Measurements from ENCODE around the gene TIAM1. TPM values are rescaled to one million over a fixed set of nuclear protein-coding genes. Genes with fewer than 3 reads are reported as not detected.

The TIAM1 gene
- total RNA-seq, 1 donor from 2014 or later: 16.7 TPM

DNA sequence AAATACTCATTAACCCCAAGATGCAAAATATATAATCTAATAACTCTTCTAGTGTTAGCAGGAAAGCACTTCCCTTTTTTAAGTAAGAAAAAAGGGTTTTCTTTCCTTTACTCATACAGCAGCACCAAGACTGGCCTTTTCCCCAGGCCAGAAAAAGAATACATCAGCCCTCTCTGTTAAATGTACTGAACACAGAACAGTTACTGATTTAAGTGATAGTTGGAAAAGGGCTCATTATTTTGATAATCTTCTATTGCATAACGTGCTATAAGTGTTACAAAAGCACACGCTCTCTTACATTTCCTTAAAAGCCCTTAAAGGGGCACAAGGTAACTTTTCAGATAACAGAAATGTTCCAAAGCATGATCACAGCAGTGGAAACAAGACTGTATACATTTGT lies 142.9 kb downstream of the TIAM1 start:
- DNase-seq (ENCODE audit: extremely low spot score, unreplicated experiment): no peak
- Mint-ChIP-seq H3K27ac (ENCODE audit: unreplicated experiment) (peak overlapping the region; percentile 18), H3K4me1 (ENCODE audit: unreplicated experiment) (peaks cover 38% of the 10 kb centered on the region), H3K4me3 (ENCODE audit: unreplicated experiment) (no peak overlapping the region), H3K27me3 (ENCODE audit: unreplicated experiment) (no peaks in the 10 kb centered on the region), H3K9me3 (ENCODE audit: unreplicated experiment) (no peaks in the 10 kb centered on the region), H3K36me3 (ENCODE audit: unreplicated experiment) (peaks cover 1% of the 10 kb centered on the region)
- TF ChIP-seq, protein P1, sequence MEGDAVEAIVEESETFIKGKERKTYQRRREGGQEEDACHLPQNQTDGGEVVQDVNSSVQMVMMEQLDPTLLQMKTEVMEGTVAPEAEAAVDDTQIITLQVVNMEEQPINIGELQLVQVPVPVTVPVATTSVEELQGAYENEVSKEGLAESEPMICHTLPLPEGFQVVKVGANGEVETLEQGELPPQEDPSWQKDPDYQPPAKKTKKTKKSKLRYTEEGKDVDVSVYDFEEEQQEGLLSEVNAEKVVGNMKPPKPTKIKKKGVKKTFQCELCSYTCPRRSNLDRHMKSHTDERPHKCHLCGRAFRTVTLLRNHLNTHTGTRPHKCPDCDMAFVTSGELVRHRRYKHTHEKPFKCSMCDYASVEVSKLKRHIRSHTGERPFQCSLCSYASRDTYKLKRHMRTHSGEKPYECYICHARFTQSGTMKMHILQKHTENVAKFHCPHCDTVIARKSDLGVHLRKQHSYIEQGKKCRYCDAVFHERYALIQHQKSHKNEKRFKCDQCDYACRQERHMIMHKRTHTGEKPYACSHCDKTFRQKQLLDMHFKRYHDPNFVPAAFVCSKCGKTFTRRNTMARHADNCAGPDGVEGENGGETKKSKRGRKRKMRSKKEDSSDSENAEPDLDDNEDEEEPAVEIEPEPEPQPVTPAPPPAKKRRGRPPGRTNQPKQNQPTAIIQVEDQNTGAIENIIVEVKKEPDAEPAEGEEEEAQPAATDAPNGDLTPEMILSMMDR (IDR thresholded peaks at IDR 0.05): no peak

DNA sequence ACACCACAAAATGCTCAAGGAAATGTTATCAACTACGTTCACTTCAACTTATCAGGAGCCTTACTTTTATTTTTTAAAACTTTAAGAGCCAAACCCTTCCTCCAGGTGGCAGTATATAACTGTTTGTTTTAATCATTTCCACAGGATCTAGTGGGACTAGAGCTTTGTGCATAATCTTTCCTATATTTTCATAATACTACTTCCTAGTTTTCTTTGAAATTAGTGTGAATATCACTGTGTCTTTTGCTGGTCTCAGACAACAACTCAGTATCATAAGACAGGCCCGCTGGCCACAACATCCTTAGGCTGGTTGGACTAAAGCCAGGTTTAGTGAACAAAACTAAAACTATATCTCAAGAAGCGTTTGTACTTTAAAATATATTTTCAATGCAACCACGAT lies 145.5 kb downstream of the TIAM1 start:
- TF ChIP-seq, protein P1 (IDR thresholded peaks at IDR 0.05): peak; percentile 74
- peaks cover 27% of the 10 kb centered on the region for H3K4me1 Mint-ChIP-seq (ENCODE audit: unreplicated experiment)
- no peaks in the 10 kb centered on the region for H3K27me3 Mint-ChIP-seq (ENCODE audit: unreplicated experiment)
- no peak overlapping the region for H3K27ac Mint-ChIP-seq (ENCODE audit: unreplicated experiment)
- H3K36me3 Mint-ChIP-seq (ENCODE audit: unreplicated experiment): peaks cover 1% of the 10 kb centered on the region
- DNase-seq (ENCODE audit: extremely low spot score, unreplicated experiment): no peak
- no peaks in the 10 kb centered on the region for H3K9me3 Mint-ChIP-seq (ENCODE audit: unreplicated experiment)
- no peak overlapping the region for H3K4me3 Mint-ChIP-seq (ENCODE audit: unreplicated experiment)

DNA sequence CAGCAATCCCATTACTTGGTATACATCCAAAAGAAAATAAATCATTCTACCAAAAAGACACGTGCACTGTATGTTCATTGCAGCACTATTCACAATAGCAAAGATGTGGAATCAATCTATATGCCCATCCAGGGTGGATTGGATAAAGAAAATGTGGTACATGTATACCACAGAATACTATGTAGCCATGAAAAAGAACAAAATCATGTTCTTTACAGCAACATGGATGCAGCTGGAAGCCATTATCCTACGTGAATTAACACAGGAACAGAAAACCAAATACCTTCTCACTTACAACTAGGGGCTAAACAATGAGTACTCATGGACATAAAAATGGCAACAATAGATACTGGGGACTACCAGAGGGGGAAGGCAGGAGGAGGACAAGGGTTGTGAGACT lies 147.3 kb downstream of the TIAM1 start:
- no peak for DNase-seq (ENCODE audit: extremely low spot score, unreplicated experiment)
- TF ChIP-seq, protein P1 (IDR thresholded peaks at IDR 0.05): no peak
- Mint-ChIP-seq H3K27me3 (ENCODE audit: unreplicated experiment) (no peaks in the 10 kb centered on the region), H3K9me3 (ENCODE audit: unreplicated experiment) (no peaks in the 10 kb centered on the region), H3K36me3 (ENCODE audit: unreplicated experiment) (peaks cover 8% of the 10 kb centered on the region), H3K4me1 (ENCODE audit: unreplicated experiment) (peaks cover 13% of the 10 kb centered on the region), H3K27ac (ENCODE audit: unreplicated experiment) (no peak overlapping the region), H3K4me3 (ENCODE audit: unreplicated experiment) (no peak overlapping the region)

DNA sequence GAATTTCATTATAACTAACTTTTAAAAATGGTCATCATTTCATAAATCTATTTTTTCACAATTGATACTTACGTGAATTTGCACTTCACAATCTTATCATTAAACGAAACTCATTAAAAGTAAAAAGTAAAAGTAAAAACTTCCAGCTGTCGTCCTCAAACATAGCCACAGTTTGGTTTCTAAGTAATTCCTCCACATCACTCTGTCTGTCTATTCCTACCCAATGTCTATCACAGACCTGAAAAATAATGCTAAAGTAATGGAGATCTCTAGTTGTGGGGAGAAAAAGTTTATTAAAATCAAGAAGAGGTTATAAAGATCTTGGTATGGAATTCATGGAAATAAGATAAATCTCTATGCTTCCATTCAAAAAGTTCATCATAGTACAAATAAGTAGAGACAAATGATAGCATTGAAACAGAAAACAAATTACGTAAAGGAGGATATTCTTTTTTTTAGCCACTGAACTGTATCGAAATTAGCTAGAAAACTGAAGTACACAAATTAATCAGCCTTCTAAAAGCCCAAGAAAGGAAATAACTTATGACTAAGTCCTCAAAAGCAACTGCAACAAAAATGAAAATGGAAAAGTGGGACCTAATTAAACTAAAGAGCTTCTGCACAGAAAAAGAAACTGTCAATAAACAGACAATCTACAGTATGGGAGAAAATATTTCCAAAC lies 148.6 kb downstream of the TIAM1 start:
- DNase-seq (ENCODE audit: extremely low spot score, unreplicated experiment): no peak
- Mint-ChIP-seq H3K4me3 (ENCODE audit: unreplicated experiment) (no peak overlapping the region), H3K36me3 (ENCODE audit: unreplicated experiment) (peaks cover 11% of the 10 kb centered on the region), H3K27ac (ENCODE audit: unreplicated experiment) (no peak overlapping the region), H3K9me3 (ENCODE audit: unreplicated experiment) (no peaks in the 10 kb centered on the region), H3K4me1 (ENCODE audit: unreplicated experiment) (peaks cover 7% of the 10 kb centered on the region), H3K27me3 (ENCODE audit: unreplicated experiment) (no peaks in the 10 kb centered on the region)
- TF ChIP-seq, protein P1 (IDR thresholded peaks at IDR 0.05): no peak

DNA sequence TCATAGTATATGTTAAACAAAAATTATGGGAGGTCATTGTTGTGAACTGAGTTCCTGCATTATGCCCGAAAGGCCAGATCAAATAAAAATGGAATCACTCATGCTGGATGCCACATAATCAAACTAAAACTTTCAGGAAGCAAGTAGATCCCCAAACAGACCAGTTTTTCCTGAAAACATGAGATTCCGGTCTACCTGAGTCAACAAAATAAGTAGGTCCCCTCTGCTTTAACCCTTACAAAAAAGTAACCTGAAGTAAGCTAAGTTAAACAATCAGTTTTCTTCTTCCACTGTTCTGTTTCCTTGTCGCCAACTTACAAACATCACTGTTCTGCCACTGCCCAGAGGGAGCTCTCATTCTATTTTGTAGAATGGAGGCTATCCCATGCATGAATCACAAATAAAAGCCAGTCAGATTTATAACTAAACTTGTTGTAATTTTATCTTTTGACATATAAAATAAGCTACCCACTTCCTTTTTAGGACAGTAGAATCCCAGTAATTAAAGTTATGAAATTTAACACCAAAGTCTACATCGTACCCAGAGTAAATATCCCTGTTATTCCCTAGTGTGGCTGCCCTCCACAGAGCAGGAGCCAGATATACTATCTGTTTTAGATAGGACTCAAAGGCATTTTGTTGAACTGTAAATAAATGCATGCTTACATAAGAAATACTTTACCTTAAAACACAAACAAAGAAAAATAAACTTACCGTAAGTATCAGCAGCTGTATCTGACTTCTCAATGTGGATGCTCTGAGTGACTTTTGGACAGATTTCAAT lies 149.4 kb downstream of the TIAM1 start:
- no peak overlapping the region for H3K27ac Mint-ChIP-seq (ENCODE audit: unreplicated experiment)
- no peaks in the 10 kb centered on the region for H3K27me3 Mint-ChIP-seq (ENCODE audit: unreplicated experiment)
- H3K36me3 Mint-ChIP-seq (ENCODE audit: unreplicated experiment): peaks cover 11% of the 10 kb centered on the region
- peaks cover 7% of the 10 kb centered on the region for H3K4me1 Mint-ChIP-seq (ENCODE audit: unreplicated experiment)
- no peak overlapping the region for H3K4me3 Mint-ChIP-seq (ENCODE audit: unreplicated experiment)
- DNase-seq (ENCODE audit: extremely low spot score, unreplicated experiment): no peak
- TF ChIP-seq, protein P1 (IDR thresholded peaks at IDR 0.05): no peak
- no peaks in the 10 kb centered on the region for H3K9me3 Mint-ChIP-seq (ENCODE audit: unreplicated experiment)
